ENCODE results near the gene COL5A3. TPM values are rescaled to one million over a fixed set of nuclear protein-coding genes. Genes with fewer than 3 reads are reported as not detected.

Gene COL5A3
- total and polyA plus RNA-seq, 12 donors: 0.61 to 26.2 (median 6.8) TPM

- no peaks in the 10 kb centered on the region for H3K9me3 ChIP-seq (replicated peaks in 1 of 3)
- intact Hi-C loops (cut with DNase I): no loop called here
- no peak for DNase-seq
- 79 to 91% (median 88%) methylated on average over 4 of the region's 4 CpGs for WGBS, 4 donors
- no peak overlapping the region for H3K4me3 ChIP-seq
- no peaks in the 10 kb centered on the region for H3K36me3 ChIP-seq (replicated peaks in 1 of 2)
- TF ChIP-seq CTCF (IDR thresholded peaks at IDR 0.05): no peak
- no peak for TF ChIP-seq POLR2A (IDR thresholded peaks at IDR 0.05)
- H3K27me3 ChIP-seq: no peaks in the 10 kb centered on the region
- no peaks in the 10 kb centered on the region for H3K4me1 ChIP-seq (replicated peaks in 1 of 2)
- no peak overlapping the region for H3K27ac ChIP-seq
Observed at GRCh38 chr19:9961103-9961502, 49.2 kb downstream of the COL5A3 start.

DNA sequence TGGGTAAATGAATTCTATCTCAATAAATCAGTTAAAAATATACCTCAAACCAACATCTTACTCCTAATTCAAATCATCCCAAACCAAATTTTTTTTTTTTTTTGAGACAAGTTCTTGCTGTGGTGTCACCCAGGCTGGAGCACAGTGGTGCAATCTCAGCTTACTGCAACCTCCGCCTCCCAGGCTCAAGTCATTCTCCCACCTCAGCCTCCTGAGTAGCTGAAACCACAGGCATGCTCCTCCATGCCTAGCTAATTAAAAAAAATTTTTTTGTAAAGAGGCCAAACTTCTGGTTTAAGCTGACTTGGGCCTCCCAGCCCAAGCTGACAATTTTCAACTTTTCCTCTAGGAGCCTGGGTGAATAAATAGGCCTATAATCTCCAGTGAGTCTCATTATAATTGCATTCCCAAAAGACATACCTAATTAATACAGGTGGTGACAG, 51.9 kb downstream of the COL5A3 start:
- Histone ChIP-seq H3K27ac (no peak overlapping the region), H3K27me3 (no peaks in the 10 kb centered on the region), H3K4me1 (replicated peaks in 1 of 2) (no peaks in the 10 kb centered on the region), H3K36me3 (replicated peaks in 1 of 2) (no peaks in the 10 kb centered on the region), H3K4me3 (no peak overlapping the region), H3K9me3 (replicated peaks in 1 of 3) (no peaks in the 10 kb centered on the region)
- TF ChIP-seq POLR2A (IDR thresholded peaks at IDR 0.05) (no peak), CTCF (IDR thresholded peaks at IDR 0.05) (no peak)
- WGBS, 4 donors: 88 to 95% (median 92%) methylated on average over 1 of the region's 1 CpG
- DNase-seq: no peak
- intact Hi-C loops (cut with DNase I): no loop called here

DNA sequence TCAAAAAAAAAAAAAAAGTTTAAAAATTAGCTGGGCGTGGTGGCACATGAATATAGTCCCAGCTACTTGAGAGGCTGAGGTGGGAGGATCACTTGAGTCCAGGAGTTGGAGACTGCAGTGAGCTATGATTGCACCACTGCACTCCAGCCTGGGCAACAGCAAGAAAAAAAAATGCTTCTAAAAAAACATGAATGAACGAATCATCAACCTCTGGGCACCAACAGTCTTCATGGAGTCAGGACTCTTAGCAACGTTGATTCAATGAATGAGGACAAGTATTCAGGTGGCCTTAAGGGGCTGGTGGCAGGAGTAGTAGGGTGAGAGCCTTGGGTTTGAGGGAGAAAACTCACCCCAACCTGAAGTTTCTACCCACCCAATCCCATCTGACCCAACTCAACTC, 53.3 kb downstream of the COL5A3 start:
- WGBS, 4 donors: 65 to 73% (median 70%) methylated on average over 3 of the region's 3 CpGs
- Histone ChIP-seq H3K27ac (no peak overlapping the region), H3K9me3 (replicated peaks in 1 of 3) (no peaks in the 10 kb centered on the region), H3K4me1 (replicated peaks in 1 of 2) (no peaks in the 10 kb centered on the region), H3K4me3 (no peak overlapping the region), H3K36me3 (replicated peaks in 1 of 2) (no peaks in the 10 kb centered on the region), H3K27me3 (no peaks in the 10 kb centered on the region)
- DNase-seq: no peak
- intact Hi-C loops (cut with DNase I): no loop called here
- TF ChIP-seq CTCF (IDR thresholded peaks at IDR 0.05) (no peak), POLR2A (IDR thresholded peaks at IDR 0.05) (no peak)

DNA sequence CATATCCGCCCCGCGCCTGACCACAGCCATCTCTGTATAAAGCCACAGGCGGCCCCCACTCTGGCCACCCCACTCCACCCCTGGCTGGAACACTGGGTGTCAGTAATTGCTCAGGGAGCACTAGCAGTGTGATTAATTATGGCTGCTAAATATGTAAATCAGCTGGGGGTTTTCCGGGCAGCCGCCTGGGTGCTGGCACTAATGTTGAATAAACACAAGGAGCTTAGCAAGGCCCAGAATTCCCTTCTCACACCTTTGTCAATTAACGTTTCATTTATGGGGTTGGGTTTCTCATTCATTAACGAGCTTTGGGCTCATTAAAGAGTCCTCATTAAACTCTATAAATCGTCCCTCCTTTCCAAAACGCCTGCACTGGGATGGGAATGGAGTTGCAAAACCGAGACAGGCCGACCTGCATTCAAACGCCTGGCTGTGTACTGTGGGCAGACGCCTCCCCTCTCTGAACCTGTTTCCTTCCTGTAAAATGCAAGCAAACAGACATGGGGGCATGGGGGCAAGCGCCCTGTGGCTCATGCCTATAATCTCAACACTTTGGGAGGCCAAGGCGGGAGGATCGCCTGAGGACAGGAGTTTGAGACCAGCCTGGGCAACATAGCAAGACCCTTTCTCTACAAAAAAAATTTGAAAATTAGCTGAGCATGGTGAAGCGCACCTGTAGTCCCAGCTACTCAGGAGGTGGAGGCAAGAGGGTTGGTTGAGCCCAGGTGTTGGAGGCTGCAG, 56.3 kb downstream of the COL5A3 start:
- WGBS, 4 donors: 77 to 82% (median 80%) methylated on average over 14 to 18 of the region's 18 CpGs
- no peak for TF ChIP-seq CTCF (IDR thresholded peaks at IDR 0.05)
- no peak for TF ChIP-seq POLR2A (IDR thresholded peaks at IDR 0.05)
- Histone ChIP-seq H3K27me3 (no peaks in the 10 kb centered on the region), H3K27ac (no peak overlapping the region), H3K9me3 (replicated peaks in 1 of 3) (no peaks in the 10 kb centered on the region), H3K36me3 (replicated peaks in 1 of 2) (no peaks in the 10 kb centered on the region), H3K4me1 (replicated peaks in 1 of 2) (no peaks in the 10 kb centered on the region), H3K4me3 (no peak overlapping the region)
- DNase-seq: no peak
- intact Hi-C loops (cut with DNase I): no loop called here
